Mucosa of descending colon (tissue), 3 donors: ENCODE data around the gene KLF9. TPM values are rescaled to one million over a fixed set of nuclear protein-coding genes. Genes with fewer than 3 reads are reported as not detected.

Experiments
- ATAC-seq: fragments of 200-7000 bp; cut with Tn5 transposase; one replicate; pipeline ENCODE4 v1.9.1; 2020; ENCODE audit warnings: mild to moderate bottlenecking, moderate library complexity
- DNase-seq, 3 donors: peaks; one replicate each; pipeline ENCODE4 v3.0.0-alpha.2; 2020
- H3K36me3 ChIP-seq: fragments of 200-600 bp; one replicate; pipeline ENCODE4 v1.8.0; 2021; ENCODE audit warnings: low read depth, mild to moderate bottlenecking
- H3K4me1 ChIP-seq: fragments of 200-600 bp; one replicate; pipeline ENCODE4 v1.8.0; 2021; ENCODE audit warnings: low read depth, mild to moderate bottlenecking
- H3K4me3 ChIP-seq: fragments of 200-600 bp; one replicate; pipeline ENCODE4 v1.8.0; 2021; ENCODE audit warnings: mild to moderate bottlenecking
- H3K9me3 ChIP-seq: fragments of 200-600 bp; one replicate; pipeline ENCODE4 v1.8.0; 2021; ENCODE audit warnings: mild to moderate bottlenecking
- CTCF ChIP-seq: fragments of 200-600 bp; IDR thresholded peaks from one replicate; pipeline ENCODE4 v1.8.0; 2022; ENCODE audit warnings: antibody characterized with exemption, mild to moderate bottlenecking
- intact Hi-C, 2 donors: fragments of 100-400 bp; cut with DNase I in 1 of 2; cut with micrococcal nuclease in 1 of 2; formaldehyde crosslinking; loops; one replicate each; pipeline versions ENCODE4 v1.11.0 to v1.11.1; 2022; cut with DNase I, micrococcal nuclease
- long read RNA-seq, 2 donors: library from polyadenylated mRNA; unstranded; transcript quantifications; one replicate each; pipeline ENCODE4 v2.0.0, GENCODE V29; 2019 to 2021
- total RNA-seq, 3 donors: library from RNA; stranded (reverse); fragmentation: NEBNext Ultra II Directional in 2 of 3; extraction: Animal tissue kit (Norgen Biotek cat#: 25700) in 2 of 3; gene quantifications; one replicate each; pipeline versions ENCODE4 v1.2.1 to v1.2.4, GENCODE V29; 2021 to 2023
- donor health status: DM: no; HTN: no; CAD: no; lungs with moderate emphysema.
- donor health status: DM: no; HTN: no; CAD: no.
- donor health status: DM: no; HTN: yes; CAD: no.

The KLF9 gene
- 100 to 1,000 TPM in 1 of 3 donors, 10 to 100 TPM in 2; 29.5 to 104 (median 45.4) TPM for total RNA-seq
- long read RNA-seq, donor 1, full-length matches to known transcripts, result 6 of 17 reads
- long read RNA-seq, donor 1, partial matches to known transcripts, result 5 of 17 reads
- long read RNA-seq, donor 1, other reads (novel, unspliced or antisense), result 6 of 17 reads
- long read RNA-seq, donor 2, partial matches to known transcripts, result 0 of 1 reads
- long read RNA-seq, donor 2, other reads (novel, unspliced or antisense), result 1 of 1 reads

DNA sequence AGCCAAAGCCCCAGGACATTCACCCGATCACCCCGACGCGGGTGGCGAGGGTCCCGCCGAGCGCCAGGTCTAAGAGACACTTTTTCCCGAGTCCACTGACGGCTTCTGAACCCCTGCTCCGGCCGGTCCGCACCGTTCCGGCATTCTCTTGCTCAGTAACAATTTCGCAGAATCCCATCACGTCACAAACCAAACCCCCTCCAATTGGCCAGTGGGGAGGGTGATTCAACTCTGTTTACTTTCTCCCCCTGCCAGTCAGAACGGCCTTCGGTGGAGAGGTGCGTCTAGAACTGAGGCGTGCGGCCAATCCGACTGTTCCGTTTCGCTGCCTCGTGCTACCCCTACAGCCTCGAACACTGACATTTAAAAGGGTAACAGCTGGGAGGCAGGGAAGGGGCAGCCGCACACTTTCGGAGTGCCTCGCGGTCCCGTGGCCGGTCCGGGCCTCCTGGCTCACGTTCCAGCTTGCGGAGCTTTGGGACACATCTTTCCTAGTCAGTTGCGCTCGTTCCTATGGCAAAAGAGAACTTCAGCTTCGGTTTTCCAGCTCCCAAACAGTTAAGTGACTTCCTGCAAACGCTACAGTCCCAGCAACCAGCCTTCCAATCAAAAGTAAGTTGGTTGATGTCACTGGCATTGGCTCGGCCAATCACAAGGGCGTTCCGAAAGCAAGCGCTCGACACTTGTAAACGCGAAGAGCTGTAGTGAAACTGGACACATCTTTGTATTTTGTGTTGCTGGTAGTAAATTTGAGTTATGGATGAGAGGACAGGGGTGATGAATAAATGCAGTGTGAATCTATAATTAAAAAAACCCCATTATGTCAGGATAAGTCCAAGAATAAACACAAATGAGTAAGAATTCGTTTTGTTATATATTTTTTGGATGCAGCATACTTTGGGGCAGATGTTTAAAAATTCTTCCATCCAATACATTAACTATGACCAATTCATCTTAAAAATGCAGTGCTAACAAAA is at the start of gene KLF9:
Gene KLF9, minus strand, starts transcription at position 859 of the 977 bp plus-strand sequence. CDS start 1,294 bp downstream, outside the sequence.
- peaks cover 34% of the 10 kb centered on the region for H3K4me1 ChIP-seq
- intact Hi-C loops, result loop anchor here in 1 of 2 donors (10.0 kb wide), 1 partner anchor 181 kb away; no protein-coding TSS in a partner anchor

GRCh38 chr9:70463877-70464276 is 49.4 kb upstream of the KLF9 start:
- DNase-seq, result no peak
- intact Hi-C loops, result no loop called here
- Histone ChIP-seq H3K36me3 (no peaks in the 10 kb centered on the region), H3K4me1 (no peaks in the 10 kb centered on the region), H3K9me3 (no peaks in the 10 kb centered on the region), H3K4me3 (no peak overlapping the region)
- no peak for TF ChIP-seq CTCF
- no peak for ATAC-seq

More for the DNA sequence above, at the start of gene KLF9:
- DNase-seq (peak; percentile 90 to 96 (median 92)), ATAC-seq (peak; percentile 69)
- Histone ChIP-seq H3K4me3 (peak within 1 kb of the TSS; percentile 92), H3K9me3 (no peaks in the 10 kb centered on the region), H3K36me3 (no peaks in the 10 kb centered on the region)
- TF ChIP-seq CTCF, result no peak

GRCh38 chr9:70462300-70462699 is 47.8 kb upstream of the KLF9 start:
- no peak for TF ChIP-seq CTCF
- no peaks in the 10 kb centered on the region for H3K4me1 ChIP-seq
- intact Hi-C loops, result no loop called here

GRCh38 chr9:70457235-70457634 is 42.8 kb upstream of the KLF9 start:
- DNase-seq (no peak), ATAC-seq (no peak)
- Histone ChIP-seq H3K36me3 (no peaks in the 10 kb centered on the region), H3K9me3 (no peaks in the 10 kb centered on the region), H3K4me1 (peaks cover 11% of the 10 kb centered on the region), H3K4me3 (no peak overlapping the region)
- intact Hi-C loops, result no loop called here
- no peak for TF ChIP-seq CTCF

More at GRCh38 chr9:70462300-70462699, 47.8 kb upstream of the KLF9 start:
- H3K36me3 ChIP-seq, result no peaks in the 10 kb centered on the region
- H3K9me3 ChIP-seq, result no peaks in the 10 kb centered on the region
- H3K4me3 ChIP-seq, result no peak overlapping the region
- no peak for ATAC-seq
- no peak for DNase-seq

DNA sequence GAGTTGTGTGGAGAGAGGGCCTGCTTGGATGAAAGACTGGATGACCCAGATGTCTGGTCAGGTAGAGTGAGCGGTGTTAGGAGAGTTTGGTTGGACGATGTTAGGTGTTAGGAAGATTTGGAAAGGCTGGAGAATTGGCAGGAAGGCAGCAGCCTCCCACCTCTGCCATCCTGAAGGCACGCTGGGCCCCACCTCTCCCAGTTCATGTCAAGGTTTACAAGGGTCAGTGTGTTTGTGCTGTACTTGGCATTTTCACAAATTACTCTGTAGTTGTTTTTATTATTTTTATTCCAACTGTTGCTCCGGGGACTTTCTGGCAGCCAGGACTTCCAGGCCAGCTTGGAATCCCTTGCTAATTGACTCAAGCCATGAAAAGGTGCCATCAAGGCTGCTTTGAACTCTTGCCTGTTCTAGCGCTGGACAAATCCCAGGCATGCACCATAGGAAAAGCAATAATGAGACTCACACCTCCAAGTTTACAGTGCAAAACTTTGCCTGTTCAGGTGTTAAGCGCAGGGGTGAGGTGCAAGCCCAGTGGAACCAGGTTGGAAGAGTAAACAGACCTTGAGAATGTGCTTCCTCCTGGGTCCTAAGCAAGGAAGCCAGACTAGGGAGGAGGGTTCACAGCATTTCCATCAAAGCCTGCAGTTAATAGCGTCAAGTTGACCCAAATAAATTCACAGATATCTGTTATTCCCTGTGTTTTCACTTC is 41.7 kb upstream of the KLF9 start:
- no peaks in the 10 kb centered on the region for H3K36me3 ChIP-seq
- DNase-seq (peak in 1 of 3 donors; percentile 57), ATAC-seq (peak; percentile 94)
- no peaks in the 10 kb centered on the region for H3K9me3 ChIP-seq
- TF ChIP-seq CTCF, result no peak
- H3K4me3 ChIP-seq, result no peak overlapping the region
- intact Hi-C loops, result no loop called here
- peaks cover 11% of the 10 kb centered on the region for H3K4me1 ChIP-seq
